ENCODE results near the gene MORN2. TPM values are rescaled to one million over a fixed set of nuclear protein-coding genes. Genes with fewer than 3 reads are reported as not detected.

The MORN2 gene
- total RNA-seq, 1 donor from 2014 or later, result 28.4 TPM

GRCh38 chr2:38873763-38874162 lies 2.0 kb upstream of the MORN2 start:
- TF ChIP-seq CTCF (conservative IDR thresholded peaks at IDR 0.05; ENCODE audit: low read depth, low read length), result no peak
- no peak overlapping the region for H3K4me3 ChIP-seq (ENCODE audit: low read depth, low read length)
- no peak for DNase-seq (ENCODE audit: low read depth)

- TF ChIP-seq CTCF (conservative IDR thresholded peaks at IDR 0.05; ENCODE audit: low read depth, low read length), result no peak
- H3K4me3 ChIP-seq (ENCODE audit: low read depth, low read length), result peak overlapping the region; percentile 94
- no peak for DNase-seq (ENCODE audit: low read depth)
Observed at GRCh38 chr2:38875227-38875575, 575 bp upstream of the MORN2 start.

- DNase-seq (ENCODE audit: low read depth), result no peak
Observed at GRCh38 chr2:38876407-38876806, 631 bp downstream of the MORN2 start.

GRCh38 chr2:38886063-38886462 lies 10.3 kb downstream of the MORN2 start:
- no peak for DNase-seq (ENCODE audit: low read depth)
- no peak overlapping the region for H3K4me3 ChIP-seq (ENCODE audit: low read depth, low read length)
- TF ChIP-seq CTCF (conservative IDR thresholded peaks at IDR 0.05; ENCODE audit: low read depth, low read length), result no peak

More at GRCh38 chr2:38876407-38876806, 631 bp downstream of the MORN2 start:
- TF ChIP-seq CTCF (conservative IDR thresholded peaks at IDR 0.05; ENCODE audit: low read depth, low read length), result no peak
- H3K4me3 ChIP-seq (ENCODE audit: low read depth, low read length), result peak overlapping the region; percentile 94

GRCh38 chr2:38887347-38887746 lies 11.6 kb downstream of the MORN2 start:
- no peak overlapping the region for H3K4me3 ChIP-seq (ENCODE audit: low read depth, low read length)
- no peak for TF ChIP-seq CTCF (conservative IDR thresholded peaks at IDR 0.05; ENCODE audit: low read depth, low read length)
- DNase-seq (ENCODE audit: low read depth), result no peak

GRCh38 chr2:38887902-38888554 lies 12.3 kb downstream of the MORN2 start:
- H3K4me3 ChIP-seq (ENCODE audit: low read depth, low read length), result no peak overlapping the region
- DNase-seq (ENCODE audit: low read depth), result no peak
- no peak for TF ChIP-seq CTCF (conservative IDR thresholded peaks at IDR 0.05; ENCODE audit: low read depth, low read length)

- no peak overlapping the region for H3K4me3 ChIP-seq (ENCODE audit: low read depth, low read length)
- no peak for DNase-seq (ENCODE audit: low read depth)
- no peak for TF ChIP-seq CTCF (conservative IDR thresholded peaks at IDR 0.05; ENCODE audit: low read depth, low read length)
Observed at GRCh38 chr2:38889045-38889444, 13.3 kb downstream of the MORN2 start.
